ENCODE results near the gene ADAMTS9. TPM values are rescaled to one million over a fixed set of nuclear protein-coding genes. Genes with fewer than 3 reads are reported as not detected.

The ADAMTS9 gene, protein sequence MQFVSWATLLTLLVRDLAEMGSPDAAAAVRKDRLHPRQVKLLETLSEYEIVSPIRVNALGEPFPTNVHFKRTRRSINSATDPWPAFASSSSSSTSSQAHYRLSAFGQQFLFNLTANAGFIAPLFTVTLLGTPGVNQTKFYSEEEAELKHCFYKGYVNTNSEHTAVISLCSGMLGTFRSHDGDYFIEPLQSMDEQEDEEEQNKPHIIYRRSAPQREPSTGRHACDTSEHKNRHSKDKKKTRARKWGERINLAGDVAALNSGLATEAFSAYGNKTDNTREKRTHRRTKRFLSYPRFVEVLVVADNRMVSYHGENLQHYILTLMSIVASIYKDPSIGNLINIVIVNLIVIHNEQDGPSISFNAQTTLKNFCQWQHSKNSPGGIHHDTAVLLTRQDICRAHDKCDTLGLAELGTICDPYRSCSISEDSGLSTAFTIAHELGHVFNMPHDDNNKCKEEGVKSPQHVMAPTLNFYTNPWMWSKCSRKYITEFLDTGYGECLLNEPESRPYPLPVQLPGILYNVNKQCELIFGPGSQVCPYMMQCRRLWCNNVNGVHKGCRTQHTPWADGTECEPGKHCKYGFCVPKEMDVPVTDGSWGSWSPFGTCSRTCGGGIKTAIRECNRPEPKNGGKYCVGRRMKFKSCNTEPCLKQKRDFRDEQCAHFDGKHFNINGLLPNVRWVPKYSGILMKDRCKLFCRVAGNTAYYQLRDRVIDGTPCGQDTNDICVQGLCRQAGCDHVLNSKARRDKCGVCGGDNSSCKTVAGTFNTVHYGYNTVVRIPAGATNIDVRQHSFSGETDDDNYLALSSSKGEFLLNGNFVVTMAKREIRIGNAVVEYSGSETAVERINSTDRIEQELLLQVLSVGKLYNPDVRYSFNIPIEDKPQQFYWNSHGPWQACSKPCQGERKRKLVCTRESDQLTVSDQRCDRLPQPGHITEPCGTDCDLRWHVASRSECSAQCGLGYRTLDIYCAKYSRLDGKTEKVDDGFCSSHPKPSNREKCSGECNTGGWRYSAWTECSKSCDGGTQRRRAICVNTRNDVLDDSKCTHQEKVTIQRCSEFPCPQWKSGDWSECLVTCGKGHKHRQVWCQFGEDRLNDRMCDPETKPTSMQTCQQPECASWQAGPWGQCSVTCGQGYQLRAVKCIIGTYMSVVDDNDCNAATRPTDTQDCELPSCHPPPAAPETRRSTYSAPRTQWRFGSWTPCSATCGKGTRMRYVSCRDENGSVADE (N-terminal part only)
- 100 to 1,000 TPM in 2 of 4 donors, 10 to 100 TPM in 2; 36.4 to 218 (median 99.1) TPM for total RNA-seq

DNA sequence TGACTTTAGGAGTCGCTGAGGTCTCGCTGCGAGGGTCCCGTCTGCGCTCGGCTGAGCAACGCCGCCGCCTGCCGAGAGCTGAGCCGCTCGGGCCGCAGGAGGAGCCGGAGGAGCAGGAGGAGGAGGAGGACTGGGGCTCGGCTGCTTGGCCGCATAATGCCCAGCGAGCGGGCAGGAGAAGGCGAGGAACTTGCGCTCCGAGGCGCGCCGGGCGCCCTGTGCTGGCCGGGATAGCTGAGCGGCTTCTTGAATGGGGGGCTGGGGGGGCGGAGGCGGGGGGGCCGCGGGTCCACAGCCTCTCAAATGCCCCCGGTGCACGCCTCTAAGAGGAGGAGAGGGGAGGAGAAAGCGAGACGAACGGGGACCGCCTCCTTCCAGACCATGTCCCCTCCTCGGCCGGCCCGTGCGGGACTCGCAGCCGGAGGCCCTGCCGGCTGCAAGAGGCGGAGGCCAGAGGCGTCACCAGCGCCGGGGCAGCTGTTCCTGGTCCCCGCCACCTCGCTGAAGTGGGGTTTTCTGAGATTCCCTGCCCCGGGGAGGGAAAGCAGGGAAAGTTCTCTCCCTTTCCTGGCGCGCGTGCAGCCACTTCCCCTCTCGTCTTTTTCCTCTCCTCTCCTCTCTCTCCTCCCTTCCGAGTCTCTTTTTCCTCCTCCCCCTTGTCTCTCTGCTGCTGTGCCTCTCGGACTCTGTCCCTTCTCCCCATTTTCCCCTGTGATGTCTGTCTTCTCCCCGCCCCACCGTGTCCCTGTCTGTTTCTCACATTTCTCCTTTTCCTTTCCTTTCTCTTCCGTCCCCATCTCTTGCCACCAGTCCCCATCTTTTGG lies at the start of gene ADAMTS9:
ADAMTS9 (minus strand) TSS at position 220 of the 824 bp plus-strand sequence. CDS start 343 bp downstream, outside the sequence.
- TF ChIP-seq, protein P1, sequence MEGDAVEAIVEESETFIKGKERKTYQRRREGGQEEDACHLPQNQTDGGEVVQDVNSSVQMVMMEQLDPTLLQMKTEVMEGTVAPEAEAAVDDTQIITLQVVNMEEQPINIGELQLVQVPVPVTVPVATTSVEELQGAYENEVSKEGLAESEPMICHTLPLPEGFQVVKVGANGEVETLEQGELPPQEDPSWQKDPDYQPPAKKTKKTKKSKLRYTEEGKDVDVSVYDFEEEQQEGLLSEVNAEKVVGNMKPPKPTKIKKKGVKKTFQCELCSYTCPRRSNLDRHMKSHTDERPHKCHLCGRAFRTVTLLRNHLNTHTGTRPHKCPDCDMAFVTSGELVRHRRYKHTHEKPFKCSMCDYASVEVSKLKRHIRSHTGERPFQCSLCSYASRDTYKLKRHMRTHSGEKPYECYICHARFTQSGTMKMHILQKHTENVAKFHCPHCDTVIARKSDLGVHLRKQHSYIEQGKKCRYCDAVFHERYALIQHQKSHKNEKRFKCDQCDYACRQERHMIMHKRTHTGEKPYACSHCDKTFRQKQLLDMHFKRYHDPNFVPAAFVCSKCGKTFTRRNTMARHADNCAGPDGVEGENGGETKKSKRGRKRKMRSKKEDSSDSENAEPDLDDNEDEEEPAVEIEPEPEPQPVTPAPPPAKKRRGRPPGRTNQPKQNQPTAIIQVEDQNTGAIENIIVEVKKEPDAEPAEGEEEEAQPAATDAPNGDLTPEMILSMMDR (IDR thresholded peaks at IDR 0.05; ENCODE audit: low read depth), result no peak

DNA sequence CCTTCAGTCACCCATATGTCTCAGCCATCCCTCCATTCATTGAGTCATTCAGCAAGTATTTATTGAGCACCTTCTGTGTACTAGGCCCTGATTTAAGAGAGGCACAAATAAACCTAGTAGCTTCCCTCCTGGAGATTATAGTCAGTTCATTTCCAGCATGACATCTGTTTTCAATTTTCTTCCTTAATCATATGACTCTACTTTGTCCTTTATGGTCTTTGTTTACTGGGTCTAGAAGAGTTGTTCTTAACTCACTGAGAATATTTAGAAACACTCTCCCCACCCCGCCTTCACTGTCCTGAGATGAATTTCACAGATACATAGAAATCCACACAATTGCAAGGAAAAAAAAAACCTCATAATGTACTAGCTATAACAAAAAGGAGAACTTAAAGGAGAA lies 44.8 kb upstream of the ADAMTS9 start:
- TF ChIP-seq, protein P1 (IDR thresholded peaks at IDR 0.05; ENCODE audit: low read depth), result no peak

DNA sequence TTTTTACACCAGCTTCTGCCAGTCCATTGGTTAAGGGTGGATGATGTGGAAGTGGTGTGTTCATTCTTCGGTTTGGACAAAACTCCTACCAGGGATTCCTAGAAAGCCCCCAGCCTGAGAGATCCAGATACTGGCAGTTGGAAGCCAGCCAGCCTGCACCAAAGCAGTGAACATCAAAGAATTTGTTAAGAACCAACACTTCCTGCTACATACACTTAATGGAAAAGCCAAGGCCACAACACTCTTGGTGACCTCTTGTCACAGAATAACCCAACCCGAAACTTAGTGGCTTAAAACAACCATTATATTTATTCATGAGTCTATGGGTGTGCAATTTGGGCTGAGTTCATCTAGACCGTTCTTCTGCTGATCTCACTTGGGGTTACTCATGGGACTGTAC lies 42.9 kb upstream of the ADAMTS9 start:
- TF ChIP-seq, protein P1 (IDR thresholded peaks at IDR 0.05; ENCODE audit: low read depth), result no peak

DNA sequence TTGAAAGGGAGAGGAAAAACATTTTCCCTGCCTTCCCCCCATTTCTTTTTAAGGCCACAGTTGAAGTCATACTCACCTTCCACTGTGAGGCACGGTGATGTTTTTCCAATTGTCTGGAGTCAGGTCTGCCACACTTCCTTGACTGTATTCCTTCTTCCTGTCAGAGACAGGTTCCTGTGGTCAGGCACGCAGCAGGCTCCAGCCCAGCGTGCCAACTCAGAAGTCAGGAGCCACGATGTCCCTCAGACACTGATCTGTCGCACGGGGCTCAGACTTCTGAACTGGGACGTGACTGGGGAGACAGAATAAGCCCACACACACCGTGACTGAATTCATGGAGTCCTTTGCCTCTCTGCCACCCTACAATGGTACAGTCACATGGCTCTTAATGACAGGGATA lies 41.2 kb upstream of the ADAMTS9 start:
- TF ChIP-seq, protein P1 (IDR thresholded peaks at IDR 0.05; ENCODE audit: low read depth), result no peak

DNA sequence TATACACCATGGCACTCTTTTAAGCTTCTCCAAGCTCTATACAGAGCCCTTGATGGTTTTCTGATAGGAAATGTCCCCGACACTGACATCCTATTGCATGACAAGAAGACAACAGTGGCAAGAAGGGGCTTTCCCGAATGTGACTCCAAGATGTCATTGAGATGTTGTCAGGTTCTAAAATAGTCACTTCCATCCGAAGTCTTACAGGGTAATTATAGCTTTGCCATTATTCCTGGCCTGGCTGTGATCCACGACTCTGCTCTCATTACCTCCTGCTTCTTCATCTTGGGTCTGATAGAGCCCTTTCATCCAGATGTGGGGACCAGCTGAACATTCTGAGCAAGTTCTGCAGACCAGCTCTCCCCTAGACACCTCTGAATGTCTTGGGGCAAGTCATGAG lies 40.6 kb upstream of the ADAMTS9 start:
- TF ChIP-seq, protein P1 (IDR thresholded peaks at IDR 0.05; ENCODE audit: low read depth), result no peak

DNA sequence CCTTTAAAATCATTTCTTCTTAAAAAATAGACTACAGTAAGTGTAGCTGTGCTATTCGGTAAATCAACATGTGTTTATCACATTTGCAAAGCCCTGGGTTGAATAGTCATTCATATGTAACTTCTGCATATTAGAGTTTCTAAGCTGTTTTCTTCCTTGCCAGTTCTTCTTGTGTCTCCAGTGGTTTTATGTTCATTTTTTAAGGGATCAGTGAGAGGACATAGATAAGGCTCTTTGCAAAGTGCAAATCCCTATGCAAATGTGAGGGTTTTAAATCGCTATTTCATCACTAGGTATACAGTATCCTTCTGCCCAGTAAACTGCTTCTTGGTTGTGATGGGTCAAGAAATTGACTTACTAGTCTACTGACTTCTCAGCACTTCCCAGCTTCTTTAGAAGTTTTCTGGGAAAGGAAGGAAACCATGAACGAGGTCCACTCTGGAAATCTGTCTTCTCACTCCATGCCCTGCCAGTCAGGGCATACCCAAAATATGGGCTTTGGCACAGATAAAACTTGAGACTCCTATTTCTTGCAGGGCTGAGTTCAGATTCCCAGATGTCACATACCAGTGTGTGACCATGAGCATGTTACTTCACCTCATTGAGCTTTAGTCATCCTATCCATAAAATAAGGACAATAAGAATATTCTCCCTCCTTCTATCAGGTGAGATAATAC lies 38.8 kb upstream of the ADAMTS9 start:
- TF ChIP-seq, protein P1 (IDR thresholded peaks at IDR 0.05; ENCODE audit: low read depth), result no peak

Data from subcutaneous adipose tissue (tissue), 4 donors.